ENCODE results near the gene MPDU1. TPM values are rescaled to one million over a fixed set of nuclear protein-coding genes. Genes with fewer than 3 reads are reported as not detected.
A peak's percentile ranks its signal among the peaks of the same experiment; 100 is the strongest.

Gene MPDU1
- total and polyA plus RNA-seq, 2 of the 13 experiments (the other 11 are each of a cell fraction or from before 2014, with no cell fraction given), result 112 to 167 TPM

DNA sequence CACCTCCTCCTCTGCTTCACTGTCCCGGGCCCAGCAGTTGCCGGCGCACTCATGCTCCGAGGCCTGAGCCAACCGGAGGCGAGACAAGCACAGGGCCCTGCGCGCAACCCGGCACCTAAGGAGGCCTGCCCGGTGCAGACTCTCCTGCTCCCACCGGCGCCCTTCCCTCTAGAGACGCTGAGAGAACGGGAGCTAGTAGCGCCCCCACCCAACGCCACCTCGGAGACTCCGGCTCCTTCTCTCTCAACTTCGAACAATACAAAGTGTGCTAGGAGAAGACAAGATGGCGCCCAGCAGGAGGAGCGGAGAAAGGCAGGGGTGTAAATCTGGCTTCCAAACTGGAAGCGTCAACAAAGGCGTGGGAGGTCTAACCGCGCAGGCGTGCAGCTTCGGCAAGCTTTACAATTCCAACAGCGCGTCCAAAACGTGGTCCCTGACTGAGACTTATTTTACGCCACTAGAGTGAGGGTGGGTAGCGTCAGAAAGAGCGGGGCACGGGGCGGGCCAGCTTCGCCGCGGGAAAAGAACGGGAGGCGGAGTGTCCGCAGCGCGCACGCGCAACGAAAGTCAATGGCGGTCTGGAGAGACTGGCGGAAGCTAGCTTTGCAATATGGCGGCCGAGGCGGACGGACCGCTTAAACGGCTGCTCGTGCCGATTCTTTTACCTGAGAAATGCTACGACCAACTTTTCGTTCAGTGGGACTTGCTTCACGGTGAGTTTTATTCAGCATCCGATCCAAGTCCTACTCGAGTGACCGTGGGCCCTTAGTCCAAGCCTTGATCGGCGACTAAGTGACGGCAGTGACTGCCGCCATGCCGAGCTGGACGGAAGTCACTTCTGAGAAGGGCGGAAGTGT is at the start of gene MPDU1 (continued):
- TF ChIP-seq ZNF460 (CRISPR knock-in tag; IDR thresholded peaks at IDR 0.05; ENCODE audit: borderline replicate concordance), result no peak
- TF ChIP-seq SMAD3 (CRISPR knock-in tag; IDR thresholded peaks at IDR 0.05), result peak; percentile 35; the same call in 1 of the 2 replicates
- peak; percentile 45; the same call in 1 of the 2 replicates for TF ChIP-seq HCFC1 (IDR thresholded peaks at IDR 0.05; ENCODE audit: low read depth, low read length)
- no peak for TF ChIP-seq KLF9 (CRISPR knock-in tag; IDR thresholded peaks at IDR 0.05; ENCODE audit: low read depth)
- peak; percentile 19; the same call in 1 of the 2 replicates for TF ChIP-seq ZBTB21 (CRISPR knock-in tag; IDR thresholded peaks at IDR 0.05)
- peak; percentile 83; the same call in 1 of the 2 replicates for TF ChIP-seq KMT2B (CRISPR knock-in tag; IDR thresholded peaks at IDR 0.05)
- no peak for TF ChIP-seq RARG (CRISPR knock-in tag; IDR thresholded peaks at IDR 0.05; ENCODE audit: low read depth)
- TF ChIP-seq, protein P1, sequence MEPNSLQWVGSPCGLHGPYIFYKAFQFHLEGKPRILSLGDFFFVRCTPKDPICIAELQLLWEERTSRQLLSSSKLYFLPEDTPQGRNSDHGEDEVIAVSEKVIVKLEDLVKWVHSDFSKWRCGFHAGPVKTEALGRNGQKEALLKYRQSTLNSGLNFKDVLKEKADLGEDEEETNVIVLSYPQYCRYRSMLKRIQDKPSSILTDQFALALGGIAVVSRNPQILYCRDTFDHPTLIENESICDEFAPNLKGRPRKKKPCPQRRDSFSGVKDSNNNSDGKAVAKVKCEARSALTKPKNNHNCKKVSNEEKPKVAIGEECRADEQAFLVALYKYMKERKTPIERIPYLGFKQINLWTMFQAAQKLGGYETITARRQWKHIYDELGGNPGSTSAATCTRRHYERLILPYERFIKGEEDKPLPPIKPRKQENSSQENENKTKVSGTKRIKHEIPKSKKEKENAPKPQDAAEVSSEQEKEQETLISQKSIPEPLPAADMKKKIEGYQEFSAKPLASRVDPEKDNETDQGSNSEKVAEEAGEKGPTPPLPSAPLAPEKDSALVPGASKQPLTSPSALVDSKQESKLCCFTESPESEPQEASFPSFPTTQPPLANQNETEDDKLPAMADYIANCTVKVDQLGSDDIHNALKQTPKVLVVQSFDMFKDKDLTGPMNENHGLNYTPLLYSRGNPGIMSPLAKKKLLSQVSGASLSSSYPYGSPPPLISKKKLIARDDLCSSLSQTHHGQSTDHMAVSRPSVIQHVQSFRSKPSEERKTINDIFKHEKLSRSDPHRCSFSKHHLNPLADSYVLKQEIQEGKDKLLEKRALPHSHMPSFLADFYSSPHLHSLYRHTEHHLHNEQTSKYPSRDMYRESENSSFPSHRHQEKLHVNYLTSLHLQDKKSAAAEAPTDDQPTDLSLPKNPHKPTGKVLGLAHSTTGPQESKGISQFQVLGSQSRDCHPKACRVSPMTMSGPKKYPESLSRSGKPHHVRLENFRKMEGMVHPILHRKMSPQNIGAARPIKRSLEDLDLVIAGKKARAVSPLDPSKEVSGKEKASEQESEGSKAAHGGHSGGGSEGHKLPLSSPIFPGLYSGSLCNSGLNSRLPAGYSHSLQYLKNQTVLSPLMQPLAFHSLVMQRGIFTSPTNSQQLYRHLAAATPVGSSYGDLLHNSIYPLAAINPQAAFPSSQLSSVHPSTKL (CRISPR knock-in tag; IDR thresholded peaks at IDR 0.05), result peak; percentile 46; the same call in 1 of the 2 replicates
- no peak for TF ChIP-seq NFYB (CRISPR knock-in tag; IDR thresholded peaks at IDR 0.05)
- TF ChIP-seq U2AF2 (IDR thresholded peaks at IDR 0.05; ENCODE audit: low read depth, low read length), result no peak
- peak; percentile 67; the same call in 1 of the 2 replicates for TF ChIP-seq ZNF746 (CRISPR knock-in tag; IDR thresholded peaks at IDR 0.05)
- peak; percentile 98 for TF ChIP-seq YY1 (IDR thresholded peaks at IDR 0.05; ENCODE audit: insufficient read depth, insufficient replicate concordance, low read depth, low read length)
- TF ChIP-seq CBX1 (IDR thresholded peaks at IDR 0.05; ENCODE audit: low read depth), result no peak
- 0 out of 2 replicates have a peak, but pooled peaks have one; percentile 50 for TF ChIP-seq ZZZ3 (CRISPR knock-in tag; IDR thresholded peaks at IDR 0.05; ENCODE audit: borderline replicate concordance)
- TF ChIP-seq NAIF1 (CRISPR knock-in tag; IDR thresholded peaks at IDR 0.05; ENCODE audit: borderline replicate concordance), result peak; percentile 67; the same call in 1 of the 2 replicates
- peak; percentile 27; the same call in 1 of the 2 replicates for TF ChIP-seq ZSCAN31 (CRISPR knock-in tag; IDR thresholded peaks at IDR 0.05; ENCODE audit: low read depth)
- TF ChIP-seq MEIS1 (CRISPR knock-in tag; IDR thresholded peaks at IDR 0.05; ENCODE audit: borderline replicate concordance), result peak; percentile 10; the same call in 1 of the 2 replicates
- TF ChIP-seq, protein P2, sequence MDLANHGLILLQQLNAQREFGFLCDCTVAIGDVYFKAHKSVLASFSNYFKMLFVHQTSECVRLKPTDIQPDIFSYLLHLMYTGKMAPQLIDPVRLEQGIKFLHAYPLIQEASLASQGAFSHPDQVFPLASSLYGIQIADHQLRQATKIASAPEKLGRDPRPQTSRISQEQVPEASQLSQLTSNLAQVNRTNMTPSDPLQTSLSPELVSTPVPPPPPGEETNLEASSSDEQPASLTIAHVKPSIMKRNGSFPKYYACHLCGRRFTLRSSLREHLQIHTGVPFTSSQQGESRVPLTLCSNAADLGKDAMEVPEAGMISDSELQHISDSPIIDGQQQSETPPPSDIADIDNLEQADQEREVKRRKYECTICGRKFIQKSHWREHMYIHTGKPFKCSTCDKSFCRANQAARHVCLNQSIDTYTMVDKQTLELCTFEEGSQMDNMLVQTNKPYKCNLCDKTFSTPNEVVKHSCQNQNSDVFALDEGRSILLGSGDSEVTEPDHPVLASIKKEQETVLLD (CRISPR knock-in tag; IDR thresholded peaks at IDR 0.05; ENCODE audit: low read depth), result no peak; the same call in 1 of the 2 replicates
- no peak for TF ChIP-seq ZSCAN12 (CRISPR knock-in tag; IDR thresholded peaks at IDR 0.05)
- no peak for TF ChIP-seq ZBTB8A (CRISPR knock-in tag; IDR thresholded peaks at IDR 0.05; ENCODE audit: borderline replicate concordance, low read depth)
- TF ChIP-seq KLF12 (CRISPR knock-in tag; IDR thresholded peaks at IDR 0.05; ENCODE audit: borderline replicate concordance), result peak; percentile 94; the same call in 1 of the 2 replicates
- peak; percentile 66; the same call in 1 of the 2 replicates for TF ChIP-seq EED (CRISPR knock-in tag; IDR thresholded peaks at IDR 0.05)
- no peak for TF ChIP-seq CAMTA2 (CRISPR knock-in tag; IDR thresholded peaks at IDR 0.05; ENCODE audit: borderline replicate concordance)

Measured in HepG2 (cell line).